Activated CD8-positive, alpha-beta T cell treated with anti-CD3 and anti-CD28 coated beads for 36 hours (primary cell): Measurements from ENCODE around the gene CLCN6. TPM values are rescaled to one million over a fixed set of nuclear protein-coding genes. Genes with fewer than 3 reads are reported as not detected.

Source experiments
- ATAC-seq: fragments of 200-7000 bp; cut with Tn5 transposase; one replicate; pipeline ENCODE4 v1.10.0; 2021; ENCODE audit warnings: mild to moderate bottlenecking, moderate library complexity
- CTCF ChIA-PET: fragments of 350-600 bp; sonication (Branson Sonifier 250); formaldehyde crosslinking; loops from one replicate; lab custom pipeline; 2021; ENCODE audit warnings: antibody characterized with exemption; lab: Charles Lee
- POLR2A ChIA-PET: fragments of 350-600 bp; sonication (Branson Sonifier 250); formaldehyde crosslinking; loops from one replicate; lab custom pipeline; 2021; ENCODE audit warnings: antibody characterized with exemption; lab: Charles Lee
- DNase-seq: peaks from one replicate; pipeline ENCODE4 v3.0.0-alpha.2; 2020
- H3K27ac Mint-ChIP-seq: one replicate; pipeline ENCODE4 v1.8.0; 2021; ENCODE audit warnings: mild to moderate bottlenecking, mixed read lengths
- H3K27me3 Mint-ChIP-seq: one replicate; pipeline ENCODE4 v1.8.0; 2021; ENCODE audit warnings: mixed read lengths
- H3K36me3 Mint-ChIP-seq: one replicate; pipeline ENCODE4 v1.8.0; 2021; ENCODE audit warnings: low read depth, mixed read lengths
- H3K4me1 Mint-ChIP-seq: one replicate; pipeline ENCODE4 v1.8.0; 2021; ENCODE audit warnings: low read depth, mixed read lengths
- H3K4me3 Mint-ChIP-seq: one replicate; pipeline ENCODE4 v1.8.0; 2021; ENCODE audit warnings: mild to moderate bottlenecking, moderate library complexity, mixed read lengths
- H3K9me3 Mint-ChIP-seq: one replicate; pipeline ENCODE4 v1.8.0; 2021; ENCODE audit warnings: mixed read lengths
- intact Hi-C: fragments of 100-400 bp; cut with micrococcal nuclease; formaldehyde crosslinking; loops from one replicate; pipeline ENCODE4 v1.10.0; 2022
- total RNA-seq, 2 experiments: library from RNA; stranded (reverse); gene quantifications; one replicate each; pipeline ENCODE4 v1.2.3, GENCODE V29; 2021
- TF ChIP-seq, protein P1 (sequence below): fragments of 200-600 bp; IDR thresholded peaks from one replicate; pipeline ENCODE4 v1.8.0; 2022; ENCODE audit warnings: antibody characterized with exemption, mild to moderate bottlenecking

Gene CLCN6
- total RNA-seq, 2 experiments from 2014 or later: 10.8 to 12.2 TPM

DNA sequence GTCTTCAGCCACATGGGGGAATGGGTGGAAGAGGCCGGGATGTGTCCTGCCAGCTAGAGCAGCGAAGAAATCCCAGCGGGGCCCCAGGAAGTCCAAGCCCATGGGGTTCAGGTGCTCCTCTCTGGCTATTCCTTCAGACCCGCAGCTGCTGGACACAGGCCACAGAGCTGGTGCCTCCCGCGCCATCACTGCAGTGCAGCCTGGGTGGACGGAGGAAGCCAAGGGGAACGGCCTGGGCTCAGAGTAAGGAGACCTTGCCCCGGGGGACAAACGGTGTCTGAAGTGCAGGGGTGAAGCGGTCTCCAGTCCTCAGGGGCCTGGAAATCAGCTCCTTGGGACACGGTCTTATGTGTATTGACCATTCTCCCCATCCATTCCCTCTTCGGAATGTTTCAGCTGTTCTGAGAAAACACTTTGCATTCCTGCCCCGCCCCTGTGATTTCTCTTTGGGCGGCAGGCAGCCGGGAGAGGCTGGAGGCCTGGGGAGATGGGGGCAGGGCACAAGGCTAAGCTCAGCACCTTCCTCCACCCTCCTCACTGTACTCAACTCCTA is 18.7 kb upstream of the CLCN6 start:
- DNase-seq: no peak
- no peak overlapping the region for H3K4me3 Mint-ChIP-seq
- H3K27me3 Mint-ChIP-seq: no peaks in the 10 kb centered on the region
- no peak for ATAC-seq
- POLR2A ChIA-PET: interaction anchor here (0.6 to 3.0 kb wide), 7 partner anchors 15 to 442 kb away, joined by 3 to 16 read pairs (median 3); partner anchors contain the start of gene CLCN6
- no peak overlapping the region for H3K27ac Mint-ChIP-seq
- no peaks in the 10 kb centered on the region for H3K9me3 Mint-ChIP-seq
- H3K36me3 Mint-ChIP-seq: no peaks in the 10 kb centered on the region
- TF ChIP-seq, protein P1, sequence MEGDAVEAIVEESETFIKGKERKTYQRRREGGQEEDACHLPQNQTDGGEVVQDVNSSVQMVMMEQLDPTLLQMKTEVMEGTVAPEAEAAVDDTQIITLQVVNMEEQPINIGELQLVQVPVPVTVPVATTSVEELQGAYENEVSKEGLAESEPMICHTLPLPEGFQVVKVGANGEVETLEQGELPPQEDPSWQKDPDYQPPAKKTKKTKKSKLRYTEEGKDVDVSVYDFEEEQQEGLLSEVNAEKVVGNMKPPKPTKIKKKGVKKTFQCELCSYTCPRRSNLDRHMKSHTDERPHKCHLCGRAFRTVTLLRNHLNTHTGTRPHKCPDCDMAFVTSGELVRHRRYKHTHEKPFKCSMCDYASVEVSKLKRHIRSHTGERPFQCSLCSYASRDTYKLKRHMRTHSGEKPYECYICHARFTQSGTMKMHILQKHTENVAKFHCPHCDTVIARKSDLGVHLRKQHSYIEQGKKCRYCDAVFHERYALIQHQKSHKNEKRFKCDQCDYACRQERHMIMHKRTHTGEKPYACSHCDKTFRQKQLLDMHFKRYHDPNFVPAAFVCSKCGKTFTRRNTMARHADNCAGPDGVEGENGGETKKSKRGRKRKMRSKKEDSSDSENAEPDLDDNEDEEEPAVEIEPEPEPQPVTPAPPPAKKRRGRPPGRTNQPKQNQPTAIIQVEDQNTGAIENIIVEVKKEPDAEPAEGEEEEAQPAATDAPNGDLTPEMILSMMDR: no peak
- CTCF ChIA-PET: no interaction called here
- intact Hi-C loops: no loop called here
- peaks cover 3% of the 10 kb centered on the region for H3K4me1 Mint-ChIP-seq

DNA sequence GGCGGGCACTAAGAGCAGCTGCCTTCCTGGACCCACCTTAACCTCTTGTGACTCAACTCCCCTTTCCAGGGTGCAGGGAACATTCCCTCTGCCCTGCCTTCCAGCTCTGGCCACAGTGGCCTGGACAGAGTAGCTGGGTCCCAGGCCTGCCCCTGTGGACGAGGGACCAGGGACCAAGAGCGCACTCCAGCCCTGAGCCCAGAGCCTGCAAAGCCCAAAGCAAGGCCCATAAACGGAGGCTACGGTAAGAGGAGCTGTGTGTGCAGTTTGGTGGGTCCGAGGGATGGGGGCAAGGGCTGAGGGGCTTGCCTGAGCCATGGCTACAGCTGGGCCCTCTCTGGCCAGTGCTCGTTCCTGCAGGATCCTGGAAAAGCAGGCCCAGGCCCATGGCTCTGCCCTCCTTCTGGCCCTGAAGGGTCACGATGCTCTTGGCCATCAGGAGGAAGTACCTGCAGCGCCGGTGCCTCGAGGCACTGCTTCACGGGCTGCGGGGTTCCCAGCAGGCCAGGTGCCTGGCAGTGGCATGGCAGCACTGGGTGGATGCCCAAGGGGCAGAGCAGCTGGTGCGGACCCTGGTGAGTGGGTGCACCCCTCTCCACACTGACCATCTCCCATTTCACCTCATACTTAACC is 18.1 kb upstream of the CLCN6 start:
- CTCF ChIA-PET: no interaction called here
- DNase-seq (no peak), ATAC-seq (no peak)
- H3K4me1 Mint-ChIP-seq: peaks cover 3% of the 10 kb centered on the region
- intact Hi-C loops: no loop called here
- H3K4me3 Mint-ChIP-seq: no peak overlapping the region
- no peaks in the 10 kb centered on the region for H3K9me3 Mint-ChIP-seq
- no peaks in the 10 kb centered on the region for H3K36me3 Mint-ChIP-seq
- POLR2A ChIA-PET: interaction anchor here (0.6 to 3.0 kb wide), 6 partner anchors 14 to 443 kb away, joined by 3 to 16 read pairs (median 4); partner anchors contain the start of gene CLCN6
- no peaks in the 10 kb centered on the region for H3K27me3 Mint-ChIP-seq
- TF ChIP-seq, protein P1: no peak
- H3K27ac Mint-ChIP-seq: no peak overlapping the region

DNA sequence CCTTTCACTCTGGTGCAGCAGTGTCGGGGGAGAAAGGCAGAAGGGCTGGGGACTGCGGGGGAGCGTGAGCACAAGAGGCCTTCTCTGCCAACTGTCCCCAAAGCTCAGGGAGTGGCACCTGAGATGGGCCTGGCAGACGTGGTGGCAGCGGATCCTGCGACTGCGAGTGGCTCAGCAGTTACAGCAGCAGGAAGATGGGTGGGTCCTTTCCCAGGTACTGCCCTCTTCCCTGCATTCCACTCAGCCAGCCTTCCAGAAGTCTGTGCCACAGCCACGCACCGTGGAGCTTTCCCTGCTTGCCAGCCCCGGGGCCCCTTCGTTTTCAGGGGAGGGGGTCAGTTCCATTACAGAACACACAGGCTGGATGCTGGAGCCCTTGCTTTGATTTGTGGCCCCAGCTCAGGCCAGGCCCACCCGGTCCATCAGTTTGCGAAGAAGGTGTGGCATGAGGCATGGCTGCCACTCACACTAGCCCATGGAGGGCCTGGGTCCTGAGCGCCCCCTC is 17.4 kb upstream of the CLCN6 start:
- H3K27ac Mint-ChIP-seq: no peak overlapping the region
- no peaks in the 10 kb centered on the region for H3K27me3 Mint-ChIP-seq
- ATAC-seq (no peak), DNase-seq (no peak)
- no peaks in the 10 kb centered on the region for H3K36me3 Mint-ChIP-seq
- no peaks in the 10 kb centered on the region for H3K9me3 Mint-ChIP-seq
- ChIA-PET POLR2A (interaction anchor here (0.6 to 3.0 kb wide), 2 partner anchors 18 to 120 kb away, joined by 3 to 16 read pairs; no protein-coding TSS in a partner anchor), CTCF (no interaction called here)
- TF ChIP-seq, protein P1: no peak
- no peak overlapping the region for H3K4me3 Mint-ChIP-seq
- intact Hi-C loops: no loop called here
- H3K4me1 Mint-ChIP-seq: peaks cover 3% of the 10 kb centered on the region

DNA sequence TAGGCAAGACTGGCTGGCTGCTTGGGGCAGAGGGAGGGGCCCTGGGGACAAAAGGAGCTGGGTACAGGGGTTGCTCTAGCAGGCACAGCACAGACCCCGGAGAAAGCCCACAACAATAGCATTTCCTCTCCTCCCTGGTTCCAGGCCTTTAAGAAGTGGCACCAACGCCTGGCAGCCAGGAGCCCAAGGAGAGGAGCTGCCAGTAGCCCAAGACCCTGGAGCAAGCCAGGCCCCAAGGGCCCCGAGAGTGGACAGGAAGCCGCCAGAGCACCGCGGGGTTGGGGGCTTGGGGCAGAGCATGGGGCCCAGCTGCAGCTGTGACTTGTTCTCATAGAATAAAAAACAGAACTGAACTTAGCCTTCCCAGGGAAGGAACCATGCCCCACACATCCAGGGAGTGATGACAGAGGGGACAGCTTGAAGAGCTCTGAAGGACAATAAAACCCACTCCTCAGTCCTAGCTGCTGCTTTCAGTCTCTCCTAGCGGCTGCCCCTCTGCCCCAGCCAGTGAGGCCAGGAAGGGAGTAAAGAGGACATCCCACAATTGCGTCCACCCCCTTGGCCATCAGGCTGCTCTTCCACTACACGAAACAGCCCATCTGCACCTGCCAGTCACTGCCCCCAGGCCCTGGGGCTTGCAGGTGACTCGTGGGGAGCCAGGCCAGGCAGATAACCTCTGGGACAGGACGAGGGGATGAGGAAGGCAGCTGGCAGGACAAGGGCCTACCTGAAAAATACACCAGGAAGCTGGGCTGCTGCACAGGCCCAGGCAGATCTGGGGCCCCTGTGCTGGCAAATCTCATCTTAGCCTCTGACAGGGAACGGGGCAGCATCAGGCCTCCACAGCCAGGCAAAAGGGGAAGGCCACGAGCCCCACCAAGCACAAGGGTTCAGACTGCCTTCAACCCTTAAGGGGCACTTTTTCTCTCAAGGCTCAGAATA is 16.6 kb upstream of the CLCN6 start:
- CTCF ChIA-PET: no interaction called here
- Mint-ChIP-seq H3K4me3 (no peak overlapping the region), H3K27me3 (no peaks in the 10 kb centered on the region), H3K27ac (no peak overlapping the region), H3K36me3 (no peaks in the 10 kb centered on the region), H3K4me1 (peaks cover 3% of the 10 kb centered on the region), H3K9me3 (no peaks in the 10 kb centered on the region)
- ATAC-seq (no peak), DNase-seq (no peak)
- POLR2A ChIA-PET: interaction anchor here (0.6 to 3.0 kb wide), 3 partner anchors 17 to 237 kb away, joined by 3 to 16 read pairs (median 3); no protein-coding TSS in a partner anchor
- TF ChIP-seq, protein P1: no peak
- intact Hi-C loops: no loop called here
